GM04504 (cell line): ENCODE data around the gene CD40LG.

ENCODE experiments used
- DNase-seq: peaks from one replicate; pipeline ENCODE4 v3.0.0-alpha.2; 2012; ENCODE audit warnings: low read depth

CD40LG gene

DNA sequence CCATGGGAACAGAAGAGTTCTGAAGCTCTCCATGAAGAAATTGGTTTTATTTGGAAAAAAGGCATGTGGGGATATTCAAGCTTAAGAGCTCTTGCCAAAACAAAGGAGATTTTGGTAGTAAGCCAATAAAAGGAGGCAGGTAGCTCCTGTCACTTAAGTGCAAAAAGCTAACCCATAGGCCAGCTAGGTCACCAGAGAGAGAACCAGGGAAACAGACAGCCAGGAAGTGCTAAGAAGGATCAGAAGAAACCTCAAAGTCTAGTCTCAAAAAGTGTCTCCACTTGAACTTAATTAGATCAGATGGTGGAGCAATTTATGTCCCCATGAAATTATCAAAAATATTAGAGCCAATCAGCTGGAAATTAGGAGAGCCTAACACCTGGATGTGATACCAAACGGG lies 49.2 kb downstream of the CD40LG start:
- no peak for DNase-seq

DNA sequence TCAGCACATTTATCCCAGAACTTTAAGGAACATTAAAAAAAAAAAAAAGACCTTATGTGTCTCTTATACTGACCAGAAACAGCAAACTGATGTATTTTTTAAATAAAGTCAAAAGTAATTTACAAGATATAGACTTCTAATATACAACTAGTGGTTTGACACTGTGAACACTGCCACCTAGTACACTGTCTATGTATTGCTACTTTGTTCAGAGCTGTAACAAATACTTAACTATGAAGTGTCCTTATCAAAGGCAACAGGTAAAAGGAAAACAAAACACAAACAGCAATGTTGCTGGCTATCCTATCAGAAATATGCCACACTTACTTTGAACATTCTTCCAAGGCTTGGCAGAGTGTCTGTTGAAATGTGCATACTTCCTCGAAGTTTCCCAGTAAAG lies 60.4 kb downstream of the CD40LG start:
- no peak for DNase-seq
